Testis (tissue), 3 donors: ENCODE measurements around the gene PRKAG1. TPM values are rescaled to one million over a fixed set of nuclear protein-coding genes. Genes with fewer than 3 reads are reported as not detected.

Experiments
- DNase-seq: peaks from one replicate; pipeline ENCODE4 v3.0.0-alpha.2; 2019
- H3K27ac ChIP-seq, 2 donors: fragments of 200-600 bp; sonication (generic); one replicate each; pipeline ENCODE4 v1.5.1; 2019
- H3K27me3 ChIP-seq: fragments of 200-600 bp; sonication (generic); one replicate; pipeline ENCODE4 v1.5.1; 2019
- H3K36me3 ChIP-seq: fragments of 200-600 bp; sonication (generic); one replicate; pipeline ENCODE4 v1.5.1; 2017; ENCODE audit warnings: low read depth; ENCODE audit errors: missing control alignments
- H3K4me1 ChIP-seq: fragments of 200-600 bp; sonication (generic); one replicate; pipeline ENCODE4 v1.5.1; 2019
- H3K4me3 ChIP-seq, 2 donors: fragments of 200-600 bp; sonication (generic); one replicate each; pipeline ENCODE4 v1.5.1; 2017 to 2019
- H3K9me3 ChIP-seq: fragments of 200-600 bp; sonication (generic); one replicate; pipeline ENCODE4 v1.5.1; 2017
- POLR2A ChIP-seq: fragments of 450-650 bp; IDR thresholded peaks from one replicate; pipeline ENCODE4 v1.6.1; 2017; ENCODE audit warnings: antibody characterized with exemption, mild to moderate bottlenecking, moderate library complexity
- WGBS, 2 donors: methylation state at CpG; one replicate each; pipeline ENCODE4 v1.1.5; 2018; 5-methylcytosine and 5-hydroxymethylcytosine counted together
- intact Hi-C: fragments of 100-400 bp; cut with DNase I; formaldehyde crosslinking; loops from one replicate; pipeline ENCODE4 v1.15.1; 2023; ENCODE audit warnings: low total_unique reads
- polyA plus RNA-seq: library from polyadenylated mRNA; stranded (reverse); fragments of 350-450 nt; fragmentation: Illumina TruSeq; extraction: RNeasy Lipid Tissue Mini Kit (QIAGEN cat#74804); gene quantifications from one replicate; pipeline ENCODE4 v1.2.3, GENCODE V29; 2014; ENCODE audit warnings: low read depth, low replicate concordance; ENCODE audit not compliant: insufficient read depth
- total RNA-seq, 2 donors: library from RNA; depleted of rRNA; stranded (reverse); fragments of >200 nt; gene quantifications; one replicate each; pipeline ENCODE4 v1.2.3, GENCODE V29; 2016
- TF ChIP-seq, protein P1 (sequence below), 3 experiments: fragments of 450-650 bp in 2 of 3; fragments of 200-600 bp in 1 of 3; sonication (generic) in 1 of 3; IDR thresholded peaks; one replicate each; pipeline ENCODE4 v1.5.1; 2016 to 2019; ENCODE audit warnings: antibody characterized with exemption in 3 of 3, mild to moderate bottlenecking in 2 of 3, moderate library complexity in 1 of 3

PRKAG1 gene
- total and polyA plus RNA-seq, 3 donors from 2014 or later = 52.7 to 80.7 (median 59.6) TPM

DNA sequence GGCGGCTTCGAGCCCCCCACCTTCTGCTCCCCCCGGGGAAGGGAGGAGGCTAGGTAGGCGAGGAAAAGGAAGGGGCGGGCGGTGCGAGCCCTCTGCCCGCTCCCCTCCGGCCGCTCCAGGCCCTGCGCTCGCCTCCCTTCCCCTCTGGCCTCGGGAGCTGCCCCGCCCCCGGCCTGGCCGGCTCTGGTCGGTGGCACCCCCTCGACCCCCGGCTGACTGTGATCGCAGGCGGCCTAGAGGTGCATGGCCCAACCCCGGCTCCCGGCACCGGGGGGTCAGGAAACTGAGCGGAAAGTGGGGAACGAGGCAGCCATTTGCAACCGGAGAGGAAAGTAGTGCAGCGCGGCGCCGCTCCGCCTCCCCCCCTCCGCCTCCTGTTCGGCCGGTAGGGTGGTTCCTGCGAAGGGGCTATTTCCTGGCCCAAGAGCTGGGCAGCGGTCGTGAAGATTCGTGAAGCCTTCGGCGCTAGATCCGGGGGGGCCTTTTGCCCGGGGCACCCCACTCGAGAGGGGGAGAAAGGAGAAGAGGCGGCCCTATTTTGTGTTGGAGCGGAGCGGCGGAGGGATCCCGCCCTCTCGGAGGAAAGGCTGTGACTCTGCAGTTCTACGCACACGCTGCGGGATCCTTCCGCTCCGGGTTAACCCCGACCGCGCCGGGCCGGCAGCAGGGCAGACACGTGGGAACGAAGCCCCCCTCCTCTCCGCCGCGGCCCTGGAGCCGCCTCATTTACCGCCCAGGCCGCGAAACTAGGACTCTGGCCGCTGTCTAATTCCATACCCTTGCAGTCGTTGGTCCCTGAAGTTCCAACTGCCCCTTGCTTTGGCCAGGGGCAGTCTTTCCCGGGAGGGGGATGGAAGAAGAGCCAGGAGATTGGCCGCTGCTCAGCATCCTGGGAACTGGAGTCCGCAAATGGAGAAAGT is 41.9 kb upstream of the PRKAG1 start, which contains the start of gene KMT2D:
KMT2D (minus strand) TSS at position 558 of the 920 bp plus-strand sequence. CDS start 5,470 bp downstream, outside the sequence.
- H3K36me3 ChIP-seq = no peaks in the 10 kb centered on the region
- peak; percentile 96 for DNase-seq
- no peaks in the 10 kb centered on the region for H3K27me3 ChIP-seq
- peak within 1 kb of the TSS; percentile 96 to 98 for H3K27ac ChIP-seq
- H3K9me3 ChIP-seq = no peaks in the 10 kb centered on the region
- peak within 1 kb of the TSS; percentile 92 to 100 for H3K4me3 ChIP-seq
- H3K4me1 ChIP-seq = peaks cover 38% of the 10 kb centered on the region
- 0 to 3% methylated on average over 12 to 50 of the region's 74 CpGs for WGBS, 2 donors
- intact Hi-C loops = no loop called here
- TF ChIP-seq, protein P1, sequence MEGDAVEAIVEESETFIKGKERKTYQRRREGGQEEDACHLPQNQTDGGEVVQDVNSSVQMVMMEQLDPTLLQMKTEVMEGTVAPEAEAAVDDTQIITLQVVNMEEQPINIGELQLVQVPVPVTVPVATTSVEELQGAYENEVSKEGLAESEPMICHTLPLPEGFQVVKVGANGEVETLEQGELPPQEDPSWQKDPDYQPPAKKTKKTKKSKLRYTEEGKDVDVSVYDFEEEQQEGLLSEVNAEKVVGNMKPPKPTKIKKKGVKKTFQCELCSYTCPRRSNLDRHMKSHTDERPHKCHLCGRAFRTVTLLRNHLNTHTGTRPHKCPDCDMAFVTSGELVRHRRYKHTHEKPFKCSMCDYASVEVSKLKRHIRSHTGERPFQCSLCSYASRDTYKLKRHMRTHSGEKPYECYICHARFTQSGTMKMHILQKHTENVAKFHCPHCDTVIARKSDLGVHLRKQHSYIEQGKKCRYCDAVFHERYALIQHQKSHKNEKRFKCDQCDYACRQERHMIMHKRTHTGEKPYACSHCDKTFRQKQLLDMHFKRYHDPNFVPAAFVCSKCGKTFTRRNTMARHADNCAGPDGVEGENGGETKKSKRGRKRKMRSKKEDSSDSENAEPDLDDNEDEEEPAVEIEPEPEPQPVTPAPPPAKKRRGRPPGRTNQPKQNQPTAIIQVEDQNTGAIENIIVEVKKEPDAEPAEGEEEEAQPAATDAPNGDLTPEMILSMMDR (IDR thresholded peaks at IDR 0.05) = peak in 2 of 3 experiments; percentile 37 to 66
- TF ChIP-seq POLR2A = no peak

DNA sequence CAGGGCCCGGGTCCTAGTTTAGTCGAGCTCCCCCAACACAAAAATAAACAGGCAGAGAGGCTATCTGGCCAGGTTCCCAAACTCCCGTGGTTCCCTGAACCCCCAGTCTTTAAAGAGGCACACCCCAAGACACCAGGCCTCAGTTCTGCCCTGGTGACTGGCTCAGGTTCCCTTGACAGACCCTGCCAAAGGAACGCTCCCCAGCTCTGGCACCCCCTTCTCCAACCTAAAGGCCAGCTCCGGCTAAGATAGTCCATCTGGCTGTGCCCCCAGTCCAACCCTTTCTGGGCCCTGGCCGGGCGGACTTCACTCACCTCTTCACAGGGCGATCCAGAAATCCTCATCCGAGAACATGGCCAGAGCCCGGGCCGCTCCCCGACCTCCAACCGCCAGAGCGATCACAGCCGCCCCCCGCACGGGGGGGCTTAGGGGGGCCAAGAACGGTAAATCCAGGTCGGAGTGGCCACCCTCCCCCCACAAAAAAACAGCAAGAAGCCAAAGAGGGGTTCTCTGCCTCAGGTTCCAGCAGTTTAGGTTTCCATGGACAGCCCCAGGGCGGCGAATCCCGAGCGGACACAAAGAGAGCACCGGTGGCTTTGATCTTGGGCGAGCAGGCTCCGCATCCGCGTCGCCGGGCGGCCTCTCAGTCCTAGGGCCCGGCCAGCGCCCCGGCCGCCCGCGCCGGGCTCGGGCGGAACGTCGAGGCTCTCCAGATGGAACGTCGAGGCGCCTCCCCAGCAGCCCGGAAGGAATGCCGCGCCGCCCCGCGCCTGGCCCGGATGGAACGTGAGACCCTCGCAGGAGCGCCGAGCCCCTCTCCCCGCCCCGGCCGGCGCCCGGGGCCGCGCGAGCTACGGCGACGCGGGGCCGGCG is 41.0 kb upstream of the PRKAG1 start:
- H3K27ac ChIP-seq = peak overlapping the region; percentile 96 to 98
- H3K4me3 ChIP-seq = peak overlapping the region; percentile 92 to 100
- TF ChIP-seq, protein P1 (IDR thresholded peaks at IDR 0.05) = no peak
- no peak for TF ChIP-seq POLR2A
- DNase-seq = peak; percentile 34
- WGBS, 2 donors = 0% methylated on average over 18 to 31 of the region's 70 CpGs
- H3K36me3 ChIP-seq = no peaks in the 10 kb centered on the region
- H3K27me3 ChIP-seq = no peaks in the 10 kb centered on the region
- H3K9me3 ChIP-seq = no peaks in the 10 kb centered on the region
- H3K4me1 ChIP-seq = peaks cover 43% of the 10 kb centered on the region
- intact Hi-C loops = no loop called here

DNA sequence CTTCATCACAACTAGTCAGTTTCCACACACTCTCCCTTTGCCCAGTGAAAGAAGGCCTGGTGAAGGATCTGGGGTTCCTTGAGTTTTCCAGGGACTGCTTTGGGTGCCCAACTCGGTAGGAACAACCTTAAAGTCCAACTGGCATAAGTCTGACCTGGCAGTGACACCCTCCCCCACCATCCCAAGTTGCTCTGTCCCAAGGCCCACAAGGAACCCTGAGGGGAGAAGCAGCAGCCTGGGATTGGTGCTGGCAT is 40.4 kb upstream of the PRKAG1 start:
- no peaks in the 10 kb centered on the region for H3K36me3 ChIP-seq
- H3K27me3 ChIP-seq = no peaks in the 10 kb centered on the region
- peak overlapping the region; percentile 92 to 100 for H3K4me3 ChIP-seq
- WGBS, 2 donors = 0% methylated on average over 1 of the region's 1 CpG
- intact Hi-C loops = no loop called here
- DNase-seq = peak; percentile 22
- no peaks in the 10 kb centered on the region for H3K9me3 ChIP-seq
- H3K27ac ChIP-seq = peak overlapping the region; percentile 96 to 98
- peaks cover 43% of the 10 kb centered on the region for H3K4me1 ChIP-seq
- no peak for TF ChIP-seq POLR2A

DNA sequence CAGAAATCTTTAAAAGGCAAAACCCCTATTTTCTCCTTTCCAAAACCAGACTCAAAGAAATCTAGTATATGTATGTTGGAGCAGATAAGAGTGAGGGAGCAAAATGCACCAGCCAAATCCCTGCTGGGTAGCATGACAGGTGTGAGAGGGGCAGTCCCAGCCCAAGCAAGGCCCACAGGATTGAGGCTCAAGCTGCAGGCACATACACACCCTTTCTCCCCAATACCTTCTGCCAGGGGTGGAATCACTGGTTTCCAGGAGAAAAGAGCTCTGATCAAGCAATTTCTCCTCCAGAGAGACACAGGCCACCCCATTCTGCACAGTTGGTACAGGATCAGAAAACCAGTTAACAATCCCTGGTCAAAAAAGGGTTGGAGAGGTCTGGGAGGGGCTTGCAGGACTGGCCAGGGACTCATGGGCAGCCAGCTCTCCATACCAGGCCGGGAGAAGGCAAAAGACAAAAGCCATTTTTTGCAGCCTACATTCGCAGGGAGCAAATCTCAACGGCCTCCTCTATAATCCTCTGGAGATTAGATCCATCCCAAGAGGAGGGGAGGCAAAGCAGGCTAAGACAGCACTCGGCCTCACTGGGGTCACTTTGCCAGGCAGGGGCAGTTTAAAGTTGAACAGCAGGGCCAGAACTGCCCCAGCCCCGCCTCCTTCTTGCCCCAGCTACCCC is 39.9 kb upstream of the PRKAG1 start:
- Histone ChIP-seq H3K27me3 (no peaks in the 10 kb centered on the region), H3K36me3 (no peaks in the 10 kb centered on the region), H3K4me3 (peak overlapping the region; percentile 92 to 100), H3K27ac (peak overlapping the region; percentile 96 to 98), H3K4me1 (peaks cover 39% of the 10 kb centered on the region), H3K9me3 (no peaks in the 10 kb centered on the region)
- DNase-seq = no peak
- intact Hi-C loops = no loop called here
- 1 to 6% methylated on average over 3 to 5 of the region's 5 CpGs for WGBS, 2 donors
- TF ChIP-seq, protein P1 (IDR thresholded peaks at IDR 0.05) = no peak
- TF ChIP-seq POLR2A = no peak

DNA sequence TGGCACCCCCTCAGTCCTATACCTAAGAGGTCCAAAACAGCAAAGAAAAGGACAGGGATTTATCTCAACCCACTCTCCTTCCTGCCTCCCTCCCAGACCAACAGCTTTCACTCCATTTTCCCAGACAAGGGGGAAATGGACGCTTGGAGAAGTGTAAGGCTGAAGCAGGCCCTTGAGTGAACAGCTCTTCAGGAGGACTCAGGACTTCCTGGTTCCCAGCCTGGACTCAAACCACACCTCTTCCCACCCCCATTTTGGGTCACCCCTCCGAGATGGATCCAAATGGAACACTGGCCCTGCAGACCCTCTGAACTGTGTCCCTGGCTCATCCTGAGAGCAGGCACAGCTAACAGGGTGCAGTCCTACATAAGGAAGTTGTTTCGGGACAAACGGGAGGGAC is 39.3 kb upstream of the PRKAG1 start:
- H3K36me3 ChIP-seq = no peaks in the 10 kb centered on the region
- no peak for DNase-seq
- no peaks in the 10 kb centered on the region for H3K9me3 ChIP-seq
- TF ChIP-seq POLR2A = no peak
- TF ChIP-seq, protein P1 (IDR thresholded peaks at IDR 0.05) = no peak
- H3K27me3 ChIP-seq = no peaks in the 10 kb centered on the region
- WGBS, 2 donors = 12 to 18% methylated on average over 4 of the region's 4 CpGs
- H3K4me1 ChIP-seq = peaks cover 39% of the 10 kb centered on the region
- peak overlapping the region in 1 of 2 donors; percentile 36 for H3K27ac ChIP-seq
- intact Hi-C loops = no loop called here
- peak overlapping the region; percentile 92 to 100 for H3K4me3 ChIP-seq
